Activated T-helper 1 cell treated with anti-CD3 and anti-CD28 coated beads, Interleukin-2, amount 50 U/mL, for 16 hours (primary cell): ENCODE results near the gene QRFPR.
"Not testable (repeated sequence)": the region's sequence is repeated elsewhere in the genome, so short reads cannot be mapped to it uniquely, and the experiment has no call there.

Experiments used
- DNase-seq, 2 donors: peaks; one replicate each; pipeline ENCODE4 v3.0.0-alpha.2; 2020; ENCODE audit warnings: low read depth in 1 of 2, low spot score in 1 of 2

The QRFPR gene

GRCh38 chr4:121380776-121381462, at the start of gene QRFPR:
TSS of gene QRFPR (minus strand) at chr4:121381018. CDS start at chr4:121380647, 371 bp downstream.
- no peak for DNase-seq

- no peak for DNase-seq
Measured at GRCh38 chr4:121428721-121429120, 47.9 kb upstream of the QRFPR start.

- no peak for DNase-seq
Measured at GRCh38 chr4:121421594-121421993, 40.8 kb upstream of the QRFPR start.

- DNase-seq = no peak
Measured at GRCh38 chr4:121411151-121411744, 30.4 kb upstream of the QRFPR start.

- DNase-seq = not testable (repeated sequence)
Measured at GRCh38 chr4:121408567-121408966, 27.7 kb upstream of the QRFPR start.

GRCh38 chr4:121400632-121401031, 19.8 kb upstream of the QRFPR start:
- DNase-seq = no peak

- no peak for DNase-seq
Measured at GRCh38 chr4:121397941-121398601, 17.3 kb upstream of the QRFPR start.

- no peak for DNase-seq
Measured at GRCh38 chr4:121397434-121397833, 16.6 kb upstream of the QRFPR start.

- no peak for DNase-seq
Measured at GRCh38 chr4:121392426-121393086, 11.7 kb upstream of the QRFPR start.

- no peak for DNase-seq
Measured at GRCh38 chr4:121390335-121390734, 9.5 kb upstream of the QRFPR start.

GRCh38 chr4:121379276-121379675, 1.5 kb downstream of the QRFPR start:
- DNase-seq = no peak

GRCh38 chr4:121377076-121377475, 3.7 kb downstream of the QRFPR start:
- no peak for DNase-seq

- no peak for DNase-seq
Measured at GRCh38 chr4:121376556-121376955, 4.3 kb downstream of the QRFPR start.

- no peak for DNase-seq
Measured at GRCh38 chr4:121376097-121376496, 4.7 kb downstream of the QRFPR start.

GRCh38 chr4:121375262-121375661, 5.6 kb downstream of the QRFPR start:
- DNase-seq = no peak

- no peak for DNase-seq
Measured at GRCh38 chr4:121373841-121374240, 7.0 kb downstream of the QRFPR start.

GRCh38 chr4:121370729-121371325, 10.0 kb downstream of the QRFPR start:
- DNase-seq = no peak

GRCh38 chr4:121360495-121360894, 20.3 kb downstream of the QRFPR start:
- no peak for DNase-seq

GRCh38 chr4:121358473-121358872, 22.3 kb downstream of the QRFPR start:
- DNase-seq = no peak

- no peak for DNase-seq
Measured at GRCh38 chr4:121353213-121353612, 27.6 kb downstream of the QRFPR start.

- DNase-seq = no peak
Measured at GRCh38 chr4:121344098-121344497, 36.7 kb downstream of the QRFPR start.
